Measurements from ENCODE around the gene RAB8B.

Gene RAB8B

DNA sequence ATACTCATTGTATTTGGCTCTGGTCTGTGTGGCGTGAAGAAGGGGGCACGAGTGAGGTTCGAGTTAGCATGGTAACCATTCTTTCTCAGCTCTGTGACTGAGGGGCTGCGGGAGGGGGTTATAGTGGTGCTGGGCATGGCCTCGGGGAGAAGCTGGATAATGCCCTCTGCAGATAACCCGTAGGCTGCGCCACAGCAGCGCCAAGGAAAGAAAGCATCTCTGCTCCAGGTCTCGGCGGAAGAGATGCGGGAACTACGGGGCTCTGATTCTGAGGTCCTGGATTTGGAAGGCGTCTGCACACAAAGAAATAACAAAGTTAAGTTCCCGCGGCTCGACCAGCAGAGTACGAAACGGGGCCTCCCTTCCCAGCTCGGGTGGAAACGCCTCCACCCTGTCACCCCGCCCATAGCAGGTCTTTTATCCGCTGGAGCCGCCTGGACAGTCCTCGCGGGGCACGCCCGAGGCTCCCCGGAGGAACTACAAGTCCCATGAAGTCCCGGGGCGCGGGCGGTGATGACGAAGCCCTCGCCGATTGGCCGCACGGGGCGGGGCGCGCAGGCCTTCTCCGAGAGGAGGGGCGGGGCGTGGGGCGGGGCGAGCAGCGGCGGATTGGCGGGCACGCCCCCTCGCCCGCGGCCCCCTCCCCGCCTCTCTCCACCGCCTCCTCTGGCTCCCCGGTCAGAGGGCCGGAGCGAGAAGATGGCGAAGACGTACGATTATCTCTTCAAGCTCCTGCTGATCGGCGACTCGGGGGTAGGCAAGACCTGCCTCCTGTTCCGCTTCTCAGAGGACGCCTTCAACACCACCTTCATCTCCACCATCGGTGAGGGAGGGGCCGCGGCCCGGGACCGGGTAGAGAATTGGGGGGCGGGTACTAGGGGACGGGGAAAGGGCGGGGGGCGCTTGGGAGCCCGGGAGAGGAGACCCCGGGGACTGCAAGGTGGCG, at the start of gene RAB8B:
TSS of gene RAB8B (plus strand) at position 681 of the 946 bp plus-strand sequence. CDS start at position 700, 19 bp downstream.
- DNase-seq: peak; percentile 99

DNA sequence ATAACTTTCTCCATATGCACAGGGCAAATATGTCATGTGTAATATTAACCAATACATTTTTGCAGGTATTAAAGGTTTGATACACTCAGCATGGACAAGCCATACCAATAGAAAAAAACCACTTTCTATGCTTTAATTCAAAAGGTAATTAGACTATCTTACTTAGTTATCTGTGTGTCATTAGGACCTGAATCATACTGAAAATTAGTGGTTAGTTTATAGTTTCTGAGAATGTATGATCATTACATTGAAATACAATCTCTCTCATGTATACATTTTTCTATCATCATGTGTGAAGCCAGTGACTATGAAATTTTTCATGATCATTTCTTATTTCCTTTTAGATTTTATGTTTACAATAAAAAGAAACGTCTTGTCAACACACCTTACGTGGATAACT, 48.5 kb upstream of the RAB8B start:
- no peak for DNase-seq

DNA sequence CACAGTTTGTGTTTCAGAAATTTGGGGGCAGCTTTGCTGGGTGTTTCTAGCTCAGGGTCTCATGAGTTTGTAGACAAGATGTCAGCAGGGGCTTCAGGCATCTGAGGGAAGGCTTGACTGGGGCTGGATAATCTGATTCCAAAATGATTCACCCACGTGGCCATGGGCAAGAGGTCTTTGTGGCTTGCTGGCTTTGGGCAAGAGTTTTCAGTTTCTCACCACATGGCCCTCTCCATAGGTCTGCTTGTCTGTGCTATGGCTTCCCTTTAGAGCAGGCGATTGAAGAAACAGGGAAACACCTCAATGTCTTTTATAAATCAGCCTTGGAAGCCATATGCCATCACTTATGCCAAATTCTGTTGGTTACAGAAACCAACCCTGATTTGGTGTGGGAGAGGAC, 44.0 kb upstream of the RAB8B start:
- no peak for DNase-seq

DNA sequence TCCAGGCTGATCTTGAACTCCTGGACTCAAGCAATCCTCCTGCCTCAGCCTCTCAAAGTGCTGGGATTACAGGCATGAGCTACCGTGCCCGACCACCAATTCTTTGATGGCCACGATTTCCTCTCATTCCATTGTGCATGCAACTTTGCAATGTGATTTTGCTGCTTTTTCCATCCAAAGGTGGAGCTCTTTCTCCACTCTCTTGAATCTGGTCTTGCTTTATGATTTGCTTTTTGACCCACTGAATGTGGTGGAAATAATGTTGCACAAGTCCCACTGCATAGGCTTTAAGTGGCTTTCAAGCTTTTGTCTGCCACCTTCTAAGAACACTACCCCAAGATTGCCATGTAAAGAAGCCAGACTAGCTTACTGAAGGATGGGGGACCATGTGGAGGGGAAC, 42.7 kb upstream of the RAB8B start:
- DNase-seq: no peak

DNA sequence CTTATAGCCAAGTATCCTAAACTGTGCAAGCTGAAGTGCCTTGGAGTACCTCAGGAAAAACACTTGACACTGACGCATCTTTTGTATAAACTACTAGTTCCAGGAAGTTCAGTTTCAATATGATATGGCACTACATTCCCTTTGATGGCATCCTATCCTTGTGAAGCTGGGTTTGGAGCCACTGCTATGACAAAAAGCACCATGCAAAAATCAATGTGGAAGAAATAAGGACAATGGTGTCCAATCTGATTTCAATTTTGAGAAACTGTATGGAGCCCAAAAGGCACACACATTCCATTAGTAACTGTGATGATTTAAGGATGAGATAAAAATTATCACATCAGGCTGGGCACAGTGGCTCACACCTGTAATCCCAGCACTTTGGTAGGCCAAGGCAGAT, 37.7 kb upstream of the RAB8B start:
- no peak for DNase-seq

DNA sequence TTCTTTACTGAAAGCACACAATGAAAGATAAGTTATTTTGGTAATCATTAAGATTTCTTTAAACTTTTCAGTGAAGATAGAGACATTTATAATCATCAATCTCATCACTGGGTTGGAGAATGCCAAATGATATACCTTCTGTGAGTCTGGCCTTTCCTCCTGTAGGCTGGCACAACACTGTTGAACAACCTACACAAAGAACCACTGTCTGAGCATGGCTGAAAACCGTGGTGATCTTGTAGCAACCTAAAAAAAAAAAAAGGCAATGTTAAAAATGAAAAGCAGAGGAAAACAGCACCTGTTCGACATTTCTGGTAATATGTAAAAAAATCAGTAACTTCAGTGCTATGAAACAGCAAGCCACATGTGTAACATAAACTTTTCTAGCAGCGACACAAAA, 33.9 kb upstream of the RAB8B start:
- no peak for DNase-seq

DNA sequence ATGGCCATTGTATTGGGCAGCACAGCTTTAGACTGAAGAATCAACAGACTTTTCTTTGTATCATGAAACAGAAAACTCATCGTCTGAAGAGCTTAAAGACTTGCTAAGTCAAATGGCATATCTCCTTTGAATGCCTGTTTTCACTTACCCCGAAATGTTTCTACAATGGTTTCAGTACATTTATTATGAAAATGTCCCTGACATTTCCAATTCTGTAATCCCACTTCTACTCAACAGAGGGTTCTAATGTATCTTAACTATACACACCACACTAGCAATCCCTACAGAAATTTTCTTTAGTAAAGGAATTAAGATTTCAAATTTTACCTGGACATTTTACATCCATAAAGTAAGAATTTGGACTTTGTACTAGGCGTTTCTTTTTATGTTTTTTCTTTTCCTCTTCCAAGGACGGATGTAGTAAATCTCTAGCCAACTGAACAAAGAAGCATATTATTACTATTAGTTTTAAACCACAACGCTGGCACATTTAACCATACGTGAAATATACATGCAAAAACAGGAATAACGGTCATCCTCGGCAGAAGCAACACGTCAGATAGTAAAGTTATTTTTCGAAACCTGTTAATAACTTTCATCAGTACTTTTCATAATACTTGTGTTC, 33.2 kb upstream of the RAB8B start:
- no peak for DNase-seq

DNA sequence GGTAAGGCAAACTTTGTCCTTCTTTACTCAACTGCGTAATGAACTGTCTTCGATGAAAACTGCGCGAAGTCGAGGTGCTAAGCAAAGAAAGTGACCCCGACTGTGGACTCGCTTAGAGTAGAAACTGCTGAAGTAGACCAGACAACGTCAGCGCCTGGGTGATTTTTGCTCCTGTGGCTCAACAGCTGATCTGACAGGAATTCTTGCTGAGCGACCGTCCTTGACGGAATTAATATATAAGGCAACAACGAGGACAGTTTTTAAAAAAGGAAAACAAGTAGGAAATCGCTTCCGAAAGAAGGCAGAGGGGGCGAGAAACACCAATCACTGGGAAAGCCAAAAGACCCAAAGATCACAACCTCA, 32.7 kb upstream of the RAB8B start:
- DNase-seq: peak; percentile 29

DNA sequence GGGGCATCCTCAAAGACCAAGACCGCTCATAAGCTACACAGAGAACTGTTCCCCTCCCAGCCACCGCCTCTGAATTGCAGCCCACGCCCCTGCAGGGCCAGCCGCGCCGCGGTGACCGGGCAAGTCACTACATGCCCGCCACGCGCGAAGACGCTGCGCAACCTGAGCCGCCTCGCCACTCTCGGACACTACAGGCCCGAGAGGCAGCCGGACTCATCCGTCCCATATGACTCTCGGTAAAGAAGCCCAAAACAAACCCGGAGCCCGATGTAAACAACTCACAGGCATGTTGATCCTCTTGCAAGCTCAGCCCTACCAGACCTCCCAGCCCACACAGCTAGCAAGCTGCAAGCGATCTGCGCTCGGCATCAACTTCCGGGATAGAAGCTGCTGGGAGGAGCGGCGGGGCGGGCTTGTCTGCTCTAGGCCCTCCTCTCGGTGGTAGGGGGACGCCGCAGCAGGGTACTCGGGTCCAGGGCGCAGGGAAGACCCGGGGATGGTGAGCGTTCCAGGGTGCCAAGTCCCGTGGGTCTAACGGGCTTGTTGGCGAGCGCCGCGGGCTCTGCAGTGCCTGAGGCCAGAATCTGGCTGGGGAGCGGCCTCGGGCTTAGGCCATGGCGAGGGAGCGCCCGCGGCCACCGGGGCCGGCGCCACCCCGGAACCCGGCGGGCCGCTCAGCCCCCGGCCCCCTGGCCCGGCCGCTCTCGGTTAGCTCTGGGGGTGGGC, 32.1 kb upstream of the RAB8B start, which contains the start of gene RPS27L:
TSS of gene RPS27L (minus strand) at position 360 of the 726 bp plus-strand sequence. CDS start at position 288, 72 bp downstream.
- peak; percentile 93 for DNase-seq

DNA sequence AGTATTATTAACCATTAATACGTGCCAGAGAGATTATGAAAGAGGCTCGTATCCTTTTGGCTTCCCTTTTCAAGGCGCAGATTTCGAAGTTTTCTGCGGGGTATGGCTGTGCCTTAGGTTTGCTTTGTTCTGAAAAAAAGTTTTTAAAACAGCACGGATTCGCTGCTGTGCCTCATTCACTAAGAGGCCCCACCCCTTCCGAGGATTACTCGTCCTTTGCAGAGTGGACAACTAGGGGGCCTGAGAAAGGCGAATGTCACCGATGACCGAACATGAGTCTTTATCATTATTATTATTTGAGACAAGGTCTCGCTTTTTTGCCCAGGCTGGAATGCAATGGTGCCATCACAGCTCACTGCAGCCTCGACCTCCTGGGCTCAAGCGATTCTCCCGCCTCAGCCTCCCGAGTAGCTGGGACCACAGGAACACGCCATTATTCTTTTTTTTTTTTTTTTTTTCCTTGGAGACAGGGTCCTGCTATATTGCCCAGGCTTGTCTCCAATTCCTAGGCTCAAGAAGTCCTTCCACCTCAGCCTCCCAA, 31.4 kb upstream of the RAB8B start:
- peak; percentile 42 for DNase-seq

DNA sequence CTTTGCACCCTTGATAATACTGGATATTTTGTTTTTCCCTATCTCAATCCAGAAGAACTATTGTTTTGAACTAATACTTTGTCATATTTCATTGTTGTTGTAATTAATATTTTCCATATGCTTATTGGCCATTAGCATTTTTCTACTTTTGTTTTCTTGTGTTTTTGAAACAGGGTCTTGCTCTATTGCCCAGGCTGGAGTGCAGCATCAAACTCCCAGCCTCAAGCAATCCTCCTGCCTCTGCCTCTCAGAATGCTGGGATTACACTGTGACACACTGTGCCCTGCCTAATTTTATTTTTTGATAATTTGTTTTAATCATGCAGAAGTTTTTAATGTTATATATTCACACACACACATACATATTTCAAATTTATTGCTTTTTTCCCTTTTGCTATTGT, 28.8 kb upstream of the RAB8B start:
- DNase-seq: no peak

DNA sequence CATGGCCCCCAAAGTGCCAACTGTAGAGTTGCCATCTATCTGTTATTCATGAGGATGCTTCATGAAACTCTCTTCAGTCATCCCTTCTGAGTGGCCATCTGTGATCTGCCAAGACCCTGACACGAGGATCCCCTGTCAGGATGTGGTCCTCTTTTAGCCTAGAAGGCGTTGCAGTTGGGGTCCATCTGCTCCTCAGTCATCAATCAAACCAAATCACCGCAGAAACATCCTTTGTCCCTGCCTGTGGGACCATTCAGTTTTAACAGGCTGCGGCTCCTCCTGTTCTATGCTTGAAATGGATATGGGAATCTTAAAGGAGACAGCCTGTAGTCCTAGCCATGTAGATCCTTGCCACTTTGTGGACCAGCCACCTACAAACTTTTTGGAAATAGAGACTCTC, 26.2 kb upstream of the RAB8B start:
- no peak for DNase-seq

DNA sequence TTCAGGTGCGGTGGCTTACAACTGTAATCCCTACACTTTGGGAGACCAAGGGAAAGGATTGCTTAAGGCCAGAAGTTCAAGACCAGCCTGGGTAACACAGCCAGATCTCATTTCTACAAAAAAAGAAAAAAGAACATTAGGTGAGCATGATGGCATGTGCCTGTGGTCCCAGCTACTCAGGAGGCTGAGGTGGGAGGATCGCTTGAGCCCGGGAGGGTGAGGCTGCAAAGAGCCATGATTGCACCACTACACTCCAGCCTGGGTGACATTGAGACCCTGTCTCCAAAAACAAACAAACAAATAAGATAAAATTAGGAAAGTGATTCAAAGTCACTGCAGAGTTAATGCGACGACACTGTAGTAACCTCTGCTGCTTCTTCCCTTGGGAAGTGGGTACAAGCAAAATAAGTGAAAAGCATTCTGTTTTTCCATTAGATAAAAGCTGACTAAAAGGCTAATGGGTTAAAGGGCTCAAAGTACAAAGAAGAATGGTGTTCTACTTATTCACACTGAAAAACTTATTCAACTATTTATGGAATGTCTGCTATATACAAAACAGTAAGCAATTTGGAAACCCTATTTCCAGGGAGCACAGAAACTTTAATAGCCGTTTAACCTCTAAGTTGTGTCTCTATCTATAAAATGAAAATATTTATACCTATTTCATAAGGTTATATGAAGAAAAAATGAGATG, 24.1 kb upstream of the RAB8B start:
- no peak for DNase-seq

DNA sequence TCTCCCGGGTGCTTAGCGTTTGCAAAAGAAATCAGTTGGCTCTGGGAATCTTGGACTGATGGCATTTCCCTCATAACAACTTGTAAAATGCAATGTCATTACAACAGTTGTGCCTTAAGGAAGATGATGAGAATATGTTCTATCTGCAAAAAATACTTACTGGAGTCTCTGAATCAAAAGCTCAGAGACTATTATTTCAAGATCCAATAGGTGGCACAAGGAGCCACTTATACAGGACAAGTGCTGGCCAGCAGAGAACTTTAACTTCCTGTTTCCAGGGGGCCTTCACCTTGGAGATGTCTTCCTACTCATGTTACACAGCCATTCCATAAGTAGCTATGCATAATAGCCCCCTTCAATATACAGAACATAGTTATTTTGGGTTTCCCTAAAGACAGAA, 23.2 kb upstream of the RAB8B start:
- DNase-seq: no peak

DNA sequence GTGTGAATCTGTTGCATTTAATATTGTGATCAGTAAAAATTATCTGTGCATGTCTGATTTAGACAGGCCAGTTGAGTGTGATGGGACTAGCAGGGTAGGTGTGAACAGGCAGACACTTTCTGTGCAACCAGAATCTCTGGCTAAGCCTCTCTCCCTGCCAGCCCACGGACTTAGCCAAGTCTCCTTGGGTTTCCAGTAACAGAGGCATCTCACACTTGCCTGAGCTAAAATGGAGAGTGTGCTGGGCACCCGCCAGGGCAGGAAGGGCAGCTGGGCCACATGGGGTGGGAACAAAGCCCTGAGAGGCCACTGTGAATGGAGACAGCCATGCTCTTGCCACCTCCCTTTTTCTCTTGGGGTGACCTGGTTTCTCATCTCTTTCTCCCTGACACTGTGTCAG, 19.6 kb upstream of the RAB8B start:
- DNase-seq: no peak

DNA sequence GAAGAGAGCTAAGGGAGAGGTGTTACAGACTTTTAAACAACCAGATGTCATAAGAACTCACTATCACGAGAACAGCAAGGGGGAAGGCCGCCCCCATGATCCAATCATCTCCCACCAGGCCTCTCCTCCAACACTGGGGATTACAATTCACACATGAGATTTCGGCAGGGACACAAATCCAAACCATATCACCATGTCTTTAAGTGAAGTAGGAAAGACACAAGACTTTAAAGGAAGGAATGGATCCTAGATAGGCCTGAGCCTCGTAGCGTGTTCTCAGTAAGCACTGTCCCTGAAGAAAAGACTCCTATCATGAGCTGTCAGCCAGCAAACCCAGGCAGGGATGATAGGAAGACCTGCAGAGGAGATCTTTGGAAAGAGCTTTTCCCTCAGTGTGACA, 17.0 kb upstream of the RAB8B start:
- DNase-seq: no peak

DNA sequence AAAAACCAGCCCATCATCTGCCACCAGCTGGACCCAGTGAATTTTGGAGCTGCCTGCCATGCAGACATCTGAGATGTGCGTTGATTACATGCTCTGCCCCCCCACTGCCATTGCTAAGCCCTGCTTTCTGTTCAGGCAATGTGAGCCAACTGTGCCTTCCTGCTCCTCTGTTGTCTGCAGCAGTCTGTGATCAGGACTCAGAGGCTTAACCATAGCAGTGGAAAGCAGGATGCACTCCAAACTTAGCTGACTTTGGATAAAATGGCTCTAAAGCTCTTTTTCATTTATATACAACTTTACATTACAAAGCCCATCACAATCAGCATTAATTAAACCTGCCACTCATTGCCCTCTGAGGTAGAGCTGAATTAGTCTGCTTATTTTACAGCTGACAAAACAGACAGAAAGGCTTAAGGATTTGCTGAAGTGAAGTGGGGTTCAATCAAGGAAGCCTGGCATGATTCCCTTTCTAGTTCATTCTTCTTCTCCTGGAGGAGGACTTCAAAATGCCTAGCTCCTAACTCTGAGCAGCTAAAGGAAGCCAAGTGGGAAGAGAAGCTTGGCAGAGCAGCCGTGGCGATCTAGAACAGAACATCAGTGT, 16.5 kb upstream of the RAB8B start:
- DNase-seq: no peak

DNA sequence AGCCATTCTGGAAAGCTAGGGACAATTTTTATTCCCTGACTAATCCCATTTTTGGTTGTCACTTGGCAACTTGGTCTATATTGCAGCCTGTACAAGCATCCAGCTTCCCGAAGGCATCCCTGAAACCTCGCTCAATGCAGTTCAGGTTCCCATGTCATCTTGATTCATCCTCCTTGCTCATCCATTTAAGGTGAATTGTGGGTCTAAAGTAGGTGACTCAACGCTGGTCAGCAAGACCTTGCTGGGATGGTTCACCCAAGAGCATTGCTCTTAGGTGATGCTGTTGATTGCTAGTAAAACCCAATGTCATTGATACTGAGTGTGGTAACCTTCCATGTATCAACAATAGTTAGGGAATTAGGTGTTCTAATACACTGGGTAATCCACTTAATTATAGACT, 13.1 kb upstream of the RAB8B start:
- DNase-seq: no peak

DNA sequence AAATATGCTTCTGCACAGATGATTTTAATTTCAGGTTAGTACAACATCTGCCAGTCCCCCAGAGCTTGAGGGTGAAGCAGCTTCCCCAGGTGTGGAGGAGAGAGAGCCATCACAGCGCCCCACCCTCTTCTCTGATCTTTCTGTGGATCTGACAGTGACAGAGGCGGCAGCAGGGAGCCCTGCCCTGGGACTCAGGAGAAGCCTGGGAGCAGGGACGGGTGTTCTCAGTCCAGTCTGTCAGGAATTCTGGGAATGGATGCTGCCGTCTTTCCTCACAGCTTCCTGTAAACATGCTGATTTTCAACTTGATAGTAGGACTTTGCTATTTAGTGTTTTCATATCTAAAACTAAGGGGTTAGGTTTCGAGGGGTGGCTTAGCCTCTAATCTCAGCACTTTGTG, 11.4 kb upstream of the RAB8B start:
- no peak for DNase-seq

DNA sequence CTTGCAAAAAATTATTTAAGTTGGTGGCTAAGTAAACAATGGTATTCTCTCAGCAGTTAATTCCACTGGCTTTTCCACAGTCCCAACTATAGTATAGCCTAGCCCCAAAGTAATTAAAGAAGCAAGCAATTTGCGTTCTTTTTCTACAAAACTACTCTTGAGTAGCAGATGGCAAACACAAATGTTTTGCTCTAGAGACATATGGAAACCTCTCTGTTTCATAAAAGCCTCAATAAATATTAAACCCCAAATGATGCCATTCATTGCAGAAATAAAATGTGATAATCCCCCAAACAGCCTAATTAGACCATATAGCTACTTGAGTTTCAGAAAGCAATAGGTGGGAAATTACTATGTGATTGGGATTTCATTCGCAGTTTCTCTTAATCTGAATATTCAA, 8.7 kb upstream of the RAB8B start:
- no peak for DNase-seq

DNA sequence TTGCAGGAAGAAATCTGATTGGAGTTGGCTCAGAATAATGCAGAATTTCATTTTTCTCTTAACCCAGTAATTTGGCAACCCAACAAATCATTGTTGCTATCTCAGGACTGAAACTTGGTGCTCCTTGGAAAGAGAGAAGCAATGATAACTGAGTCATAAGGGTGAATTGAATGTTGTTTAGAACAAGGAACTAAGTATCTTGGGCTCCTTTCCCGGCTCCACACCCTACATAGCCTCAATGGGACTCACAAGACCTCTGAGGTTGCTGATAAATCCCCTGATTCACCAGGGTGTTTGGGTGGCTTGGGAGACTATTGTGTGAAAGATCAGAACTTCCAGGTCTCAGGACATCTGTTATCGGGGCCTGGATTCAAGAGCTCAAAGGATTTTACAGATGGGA, 7.8 kb upstream of the RAB8B start:
- no peak for DNase-seq

DNA sequence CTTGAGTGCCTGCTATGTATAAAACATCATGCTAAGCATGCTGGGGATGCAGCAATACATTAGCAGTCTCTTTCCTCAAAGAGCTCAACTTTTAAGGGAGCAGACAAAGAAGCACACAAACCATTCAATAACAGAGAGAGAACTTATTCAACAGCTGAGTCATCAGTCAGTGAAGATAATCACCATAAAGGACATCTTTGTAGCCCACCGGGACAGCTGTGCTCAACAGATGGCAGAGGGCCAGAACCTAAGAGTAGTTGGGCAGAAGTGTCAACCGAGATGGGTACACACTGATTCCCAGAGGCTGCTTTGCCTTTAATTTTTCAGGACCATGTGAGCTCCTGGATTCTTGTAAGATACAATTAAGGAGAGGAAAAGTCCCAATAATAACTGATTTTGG, 4.2 kb upstream of the RAB8B start:
- no peak for DNase-seq

All from stimulated activated CD4-positive, alpha-beta T cell treated with anti-CD3 and anti-CD28 coated beads, Interleukin-15, amount 100 ng/mL, for 24 hours (primary cell).